GM19395 (cell line): ENCODE data around the gene RNF121.
"Not testable (repeated sequence)": the region's sequence is repeated elsewhere in the genome, so short reads cannot be mapped to it uniquely, and the experiment has no call there.

Experiments used
- ATAC-seq: cut with Tn5 transposase; IDR thresholded peaks from one replicate; pipeline ENCODE4 v1.9.1; 2021; ENCODE audit warnings: mild to moderate bottlenecking, moderate library complexity; ENCODE audit not compliant: unreplicated experiment

RNF121 gene

GRCh38 chr11:71928737-71929443 lies at the start of gene RNF121:
RNF121 (plus strand) TSS chr11:71929046; CDS start chr11:71929062, 16 bp downstream.
- peak; percentile 85 for ATAC-seq

DNA sequence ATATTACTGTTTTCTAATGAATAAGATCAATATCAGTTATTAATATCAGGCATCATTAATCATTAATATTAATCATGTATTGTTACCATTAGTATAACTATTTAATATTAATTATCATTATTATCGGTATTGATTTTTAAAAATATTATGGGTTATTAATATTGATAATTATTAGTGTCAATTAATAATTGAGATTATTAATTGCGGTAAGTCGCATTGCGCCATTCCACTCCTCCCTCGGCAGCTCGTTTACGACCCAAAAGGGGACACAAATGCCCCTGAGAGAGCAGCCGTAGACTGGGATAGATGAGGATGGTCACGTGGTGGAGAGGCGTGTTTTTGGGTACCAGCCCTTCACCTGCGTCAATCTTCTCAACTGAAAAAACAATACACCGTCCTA lies 43.0 kb upstream of the RNF121 start:
- ATAC-seq: not testable (repeated sequence)

- not testable (repeated sequence) for ATAC-seq
Observed at GRCh38 chr11:71888335-71889010, 40.4 kb upstream of the RNF121 start.

DNA sequence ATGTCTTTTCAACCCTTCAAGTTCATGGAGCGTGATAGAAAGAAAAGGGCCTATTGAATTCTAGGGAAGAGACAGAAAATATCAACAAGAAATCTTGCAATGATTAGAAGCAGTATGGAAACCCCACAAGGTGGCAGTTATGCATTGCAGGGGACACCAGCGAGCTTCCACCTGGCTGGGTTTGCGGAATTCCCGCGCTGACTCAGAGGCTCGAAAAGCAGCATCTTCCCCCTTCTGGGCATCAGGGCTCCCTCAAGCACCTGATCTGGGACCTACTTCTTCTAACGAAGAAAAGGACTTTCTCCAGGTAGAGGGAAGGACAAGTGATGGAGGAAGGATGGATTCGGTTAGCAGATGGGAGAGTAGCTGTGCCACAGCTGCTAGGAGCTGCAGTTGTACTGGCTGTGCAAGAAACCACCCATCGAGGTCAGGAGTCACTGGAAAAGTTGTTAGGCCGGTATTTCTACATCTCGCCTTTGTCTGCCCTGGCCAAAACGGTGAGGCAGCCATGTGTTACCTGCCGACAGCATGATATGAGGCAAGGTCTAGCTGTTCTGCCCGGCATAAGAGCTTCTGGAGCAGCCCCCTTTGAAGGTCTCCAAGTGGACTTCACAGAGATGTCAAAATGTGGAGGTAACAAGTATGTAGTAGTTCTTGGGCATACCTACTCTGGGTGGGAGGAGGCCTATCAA lies 39.5 kb upstream of the RNF121 start:
- ATAC-seq: not testable (repeated sequence)

DNA sequence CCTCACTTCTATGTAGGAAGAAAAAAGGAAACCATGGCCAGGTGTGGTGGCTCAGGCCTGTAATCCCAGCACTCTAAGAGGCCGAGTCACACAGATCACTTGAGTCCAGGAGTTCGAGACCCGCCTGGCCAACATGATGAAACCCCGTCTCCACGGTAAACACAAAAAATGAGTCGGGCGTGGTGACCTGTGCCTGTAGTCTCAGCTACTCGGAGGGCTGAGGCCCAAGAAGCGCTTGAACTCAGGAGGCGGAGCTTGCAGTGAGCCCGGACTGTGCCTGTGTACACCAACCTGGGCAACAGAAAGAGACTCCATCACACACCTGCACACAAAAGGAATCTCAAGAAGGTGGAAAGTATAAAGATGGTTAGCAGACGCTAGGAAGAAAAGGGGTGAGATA lies 32.9 kb upstream of the RNF121 start:
- ATAC-seq: no peak

GRCh38 chr11:71901137-71901536 lies 27.7 kb upstream of the RNF121 start:
- not testable (repeated sequence) for ATAC-seq

GRCh38 chr11:71908218-71908617 lies 20.6 kb upstream of the RNF121 start:
- no peak for ATAC-seq

- ATAC-seq: not testable (repeated sequence)
Observed at GRCh38 chr11:71910775-71911174, 18.1 kb upstream of the RNF121 start.

GRCh38 chr11:71911321-71911985 lies 17.4 kb upstream of the RNF121 start:
- ATAC-seq: not testable (repeated sequence)

DNA sequence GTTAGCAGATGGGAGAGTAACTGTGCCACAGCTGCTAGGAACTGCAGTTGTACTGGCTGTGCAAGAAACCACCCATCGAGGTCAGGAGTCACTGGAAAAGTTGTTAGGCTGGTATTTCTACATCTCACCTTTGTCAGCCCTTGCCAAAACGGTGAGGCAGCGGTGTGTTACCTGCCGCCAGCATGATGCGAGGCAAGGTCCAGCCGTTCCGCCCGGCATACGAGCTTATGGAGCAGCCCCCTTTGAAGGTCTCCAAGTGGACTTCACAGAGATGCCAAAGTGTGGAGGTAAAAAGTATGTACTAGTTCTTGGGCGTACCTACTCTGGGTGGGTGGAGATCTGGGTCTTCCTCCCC lies 16.9 kb upstream of the RNF121 start:
- not testable (repeated sequence) for ATAC-seq

GRCh38 chr11:71913756-71914526 lies 14.9 kb upstream of the RNF121 start:
- ATAC-seq: no peak

DNA sequence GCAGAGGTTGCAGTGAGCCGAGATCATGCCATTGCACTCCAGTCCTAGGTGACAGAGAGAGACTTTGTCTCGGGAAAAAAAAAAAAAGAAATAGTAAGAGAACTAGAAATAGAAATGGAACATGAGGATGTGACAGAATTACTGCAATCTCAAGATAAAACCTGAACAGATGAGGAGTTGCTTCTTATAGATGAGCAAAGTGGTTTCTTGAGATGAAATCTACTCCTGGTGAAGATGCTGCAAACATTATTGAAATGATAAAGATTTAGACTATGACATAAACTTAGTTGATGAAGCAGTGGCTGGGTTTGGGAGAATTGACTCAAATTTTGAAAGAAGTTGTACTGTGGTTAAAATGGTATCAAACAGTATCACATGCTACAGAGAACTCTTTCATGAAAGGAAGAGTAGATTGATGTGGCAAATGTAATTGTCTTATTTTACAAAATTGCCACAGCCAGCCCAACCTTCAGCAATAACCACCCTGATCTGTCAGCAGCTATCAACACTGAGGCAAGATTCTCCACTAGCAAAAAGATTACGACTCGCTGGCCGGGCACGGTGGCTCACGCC lies 14.1 kb upstream of the RNF121 start:
- ATAC-seq: no peak

DNA sequence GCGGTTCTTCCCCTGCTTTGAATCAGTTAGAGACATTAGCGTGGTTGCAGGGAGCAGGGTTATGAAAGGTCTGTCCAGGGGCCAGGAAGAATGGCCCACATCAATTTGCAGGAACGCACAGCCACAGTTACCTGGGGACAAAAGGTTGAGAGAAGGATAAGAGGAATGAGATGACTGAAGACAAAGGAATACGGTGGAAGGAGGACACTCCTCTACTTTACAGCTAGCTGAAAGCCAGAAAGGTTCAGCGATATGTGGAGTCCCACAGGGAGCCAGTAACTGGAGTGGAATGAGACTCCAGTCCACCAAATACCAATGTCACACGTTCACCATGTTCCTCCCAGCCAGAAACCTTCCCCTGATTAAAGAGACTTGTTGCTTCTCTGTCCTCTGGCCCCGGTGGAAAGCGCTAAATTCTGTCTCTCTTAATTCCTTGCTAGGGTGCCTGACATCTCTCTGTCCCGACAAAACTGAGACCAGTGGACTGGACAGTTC lies 11.2 kb upstream of the RNF121 start:
- ATAC-seq: no peak

- peak; percentile 81 for ATAC-seq
Observed at GRCh38 chr11:71927820-71928736, 768 bp upstream of the RNF121 start, which contains the start of gene XNDC1N. XNDC1N (minus strand) TSS chr11:71928594; CDS start chr11:71923353, 5,241 bp downstream.

GRCh38 chr11:71929491-71929890 lies 645 bp downstream of the RNF121 start:
- no peak for ATAC-seq

DNA sequence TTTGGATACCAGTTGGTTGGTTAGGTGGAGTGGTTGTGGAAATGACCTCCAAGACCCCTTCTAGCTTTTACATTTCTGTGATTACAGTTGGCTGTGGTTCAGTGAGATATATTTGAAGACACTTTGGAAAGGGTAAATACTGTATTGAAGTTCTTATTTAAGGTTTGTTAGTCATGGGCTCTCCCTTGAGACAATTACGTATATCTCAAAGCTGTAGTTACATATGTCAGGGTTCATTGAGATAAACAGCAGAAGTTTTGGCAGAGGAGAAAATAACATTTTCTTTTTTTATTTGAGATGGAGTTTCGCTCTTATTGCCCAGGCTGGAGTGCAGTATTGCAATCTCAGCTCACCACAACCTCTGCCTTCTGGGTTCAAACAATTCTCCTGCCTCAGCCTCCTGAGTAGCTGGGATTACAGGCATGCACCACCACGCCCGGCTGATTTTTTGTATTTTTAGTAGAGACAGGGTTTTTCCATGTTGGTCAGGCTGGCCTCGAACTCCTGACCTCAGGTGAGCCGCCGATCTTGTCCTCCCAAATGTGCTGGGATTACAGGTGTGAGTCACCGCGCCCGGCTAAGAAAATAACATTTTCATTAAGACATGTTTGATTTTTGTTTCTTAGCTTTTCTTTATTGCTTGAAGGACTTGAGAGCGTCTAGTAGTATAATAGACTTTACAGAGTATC lies 1.9 kb downstream of the RNF121 start:
- no peak for ATAC-seq

DNA sequence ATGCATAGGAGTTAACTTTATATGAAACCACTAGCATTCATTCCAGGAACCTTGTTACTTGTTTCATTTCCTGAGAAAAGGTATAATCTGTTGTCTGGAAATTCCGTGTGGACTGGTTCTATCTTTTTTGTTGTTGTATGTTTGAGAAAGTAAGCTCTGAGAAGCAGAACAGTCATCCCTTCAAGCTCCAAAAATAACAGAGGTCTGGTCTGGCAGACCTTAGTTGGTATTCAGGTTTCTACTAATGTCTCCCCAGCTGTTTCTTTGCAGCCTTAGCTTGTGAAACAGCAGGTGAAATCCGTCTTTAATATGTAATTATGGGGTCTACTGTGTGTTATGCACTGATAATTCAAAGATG lies 2.4 kb downstream of the RNF121 start:
- ATAC-seq: no peak

GRCh38 chr11:71933141-71933933 lies 4.5 kb downstream of the RNF121 start:
- no peak for ATAC-seq
